T-helper 2 cell treated with Interferon-gamma antibody and Interleukin-4, amounts not matched to agents 100 ng/mL and 5 ng/mL, for 36 hours (primary cell): Measurements from ENCODE around the gene SYDE1. TPM values are rescaled to one million over a fixed set of nuclear protein-coding genes. Genes with fewer than 3 reads are reported as not detected.

Source experiments
- intact Hi-C: fragments of 100-400 bp; cut with micrococcal nuclease; formaldehyde crosslinking; loops from one replicate; pipeline ENCODE4 v1.15.1; 2023
- total RNA-seq: library from RNA; stranded (reverse); gene quantifications from 2 replicates; pipeline ENCODE4 v1.2.3, GENCODE V29; 2022

The SYDE1 gene
- total RNA-seq, 1 donor from 2014 or later = 0.55 TPM

- intact Hi-C loops = loop anchor here (1.0 to 2.0 kb wide), 4 partner anchors 253 to 989 kb away; partner anchors contain the start of genes ASF1B and WIZ
These were observed 18.2 kb downstream of the SYDE1 start for GRCh38 chr19:15125232-15126067.

GRCh38 chr19:15126131-15126910 is 19.1 kb downstream of the SYDE1 start:
- intact Hi-C loops = no loop called here

GRCh38 chr19:15128162-15128770 is 21.1 kb downstream of the SYDE1 start:
- intact Hi-C loops = no loop called here

- intact Hi-C loops = no loop called here
These were observed 22.8 kb downstream of the SYDE1 start for GRCh38 chr19:15129856-15130585.

GRCh38 chr19:15136234-15136954 is 29.2 kb downstream of the SYDE1 start:
- intact Hi-C loops = no loop called here

GRCh38 chr19:15137777-15138176 is 30.6 kb downstream of the SYDE1 start:
- intact Hi-C loops = no loop called here

GRCh38 chr19:15138427-15138826 is 31.2 kb downstream of the SYDE1 start:
- intact Hi-C loops = no loop called here

- intact Hi-C loops = no loop called here
These were observed 33.9 kb downstream of the SYDE1 start for GRCh38 chr19:15141143-15141542.

- intact Hi-C loops = no loop called here
These were observed 35.1 kb downstream of the SYDE1 start for GRCh38 chr19:15142313-15142712.

- intact Hi-C loops = no loop called here
These were observed 36.9 kb downstream of the SYDE1 start for GRCh38 chr19:15144046-15144646.

GRCh38 chr19:15147090-15147489 is 39.9 kb downstream of the SYDE1 start:
- intact Hi-C loops = no loop called here

GRCh38 chr19:15149737-15150136 is 42.5 kb downstream of the SYDE1 start:
- intact Hi-C loops = loop anchor here (5.0 kb wide), 1 partner anchor 57 kb away; no protein-coding TSS in a partner anchor

GRCh38 chr19:15154002-15154612 is 46.9 kb downstream of the SYDE1 start:
- intact Hi-C loops = loop anchor here (5.0 kb wide), 1 partner anchor 62 kb away; no protein-coding TSS in a partner anchor

- intact Hi-C loops = no loop called here
These were observed 48.1 kb downstream of the SYDE1 start for GRCh38 chr19:15155296-15155695.

- intact Hi-C loops = no loop called here
These were observed 49.2 kb downstream of the SYDE1 start for GRCh38 chr19:15156391-15156790.

- intact Hi-C loops = no loop called here
These were observed 52.0 kb downstream of the SYDE1 start for GRCh38 chr19:15159251-15159650.

- intact Hi-C loops = no loop called here
These were observed 54.1 kb downstream of the SYDE1 start for GRCh38 chr19:15161028-15161984.
